Measurements from ENCODE around the gene ATP6V1A. TPM values are rescaled to one million over a fixed set of nuclear protein-coding genes. Genes with fewer than 3 reads are reported as not detected.

ATP6V1A gene
- polyA plus RNA-seq (2013, experiment 1 of 2), result 20.3 TPM
- polyA plus RNA-seq (2013, experiment 2 of 2), result 20.3 TPM

DNA sequence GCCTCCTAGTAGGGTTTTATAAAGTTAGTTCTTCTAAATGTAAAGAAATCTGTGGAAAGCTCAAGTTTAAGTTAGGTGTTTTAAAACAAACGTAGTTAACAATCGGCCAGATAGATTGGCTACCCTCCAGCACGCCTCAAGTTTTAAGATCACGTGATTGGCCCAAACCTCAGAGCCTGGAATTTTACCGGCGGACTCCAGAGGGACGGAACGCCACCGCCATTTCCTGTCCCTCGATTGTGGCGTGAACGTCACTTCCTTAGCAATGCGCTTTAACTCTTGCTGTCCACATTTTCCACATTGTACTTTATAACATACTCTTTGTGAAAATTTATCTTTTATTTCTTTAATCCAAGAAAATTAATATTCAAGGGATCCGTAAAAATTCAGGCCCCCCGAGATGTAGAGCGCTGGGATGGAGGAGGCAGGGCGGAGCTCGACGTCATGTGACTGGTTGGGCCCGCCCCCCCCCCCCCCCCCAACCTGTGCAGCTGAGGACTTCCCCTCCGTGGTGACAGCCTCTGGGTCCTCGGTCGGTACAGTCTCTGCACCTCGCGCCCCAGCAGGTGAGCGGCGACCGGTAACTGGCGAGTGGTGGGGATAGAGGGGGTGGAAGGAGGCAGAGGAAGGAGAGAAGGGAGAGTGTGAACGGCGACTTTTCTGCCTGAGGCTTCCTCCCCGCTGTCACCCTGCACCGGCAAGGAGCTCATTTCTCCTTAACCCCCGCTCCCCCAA is at the start of gene ATP6V1A:
TSS of gene ATP6V1A (plus strand) at position 488 of the 735 bp plus-strand sequence. CDS start 31,719 bp downstream, outside the sequence.
- DNase-seq, result peak; percentile 98
- Histone ChIP-seq H3K56ac (ENCODE audit: low read length) (peak within 1 kb of the TSS; percentile 97), H3K79me2 (ENCODE audit: control insufficient read depth, insufficient read depth, low read length) (peaks cover 42% of the 10 kb centered on the region), H2BK15ac (replicated peaks; ENCODE audit: low read depth) (no peak within 1 kb of the TSS), H2AK5ac (ENCODE audit: low read length) (no peak within 1 kb of the TSS), H3K27ac (ENCODE audit: low read depth, low read length) (peak within 1 kb of the TSS; percentile 86), H3K4me2 (ENCODE audit: low read length) (peak within 1 kb of the TSS; percentile 87), H2BK120ac (ENCODE audit: low read depth, low read length) (no peak within 1 kb of the TSS), H3K18ac (ENCODE audit: low read length) (peak within 1 kb of the TSS; percentile 99), H3K4ac (ENCODE audit: low read depth, low read length) (peak within 1 kb of the TSS; percentile 90), H3K27me3 (ENCODE audit: insufficient read depth, low read length, poor library complexity) (no peaks in the 10 kb centered on the region), H3K36me3 (ENCODE audit: control insufficient read depth, insufficient read depth, low read length) (no peaks in the 10 kb centered on the region), H3K4me3 (ENCODE audit: low read length) (peak within 1 kb of the TSS; percentile 73), H4K8ac (ENCODE audit: low read depth, low read length) (peak within 1 kb of the TSS; percentile 100), H3K4me1 (ENCODE audit: control insufficient read depth, low read depth, low read length) (peaks cover 2% of the 10 kb centered on the region), H3K23ac (ENCODE audit: low read length) (no peak within 1 kb of the TSS), H3K79me1 (ENCODE audit: low read length) (peaks cover 6% of the 10 kb centered on the region), H4K5ac (ENCODE audit: low read length) (peak within 1 kb of the TSS; percentile 44), H2BK5ac (ENCODE audit: low read length) (peak within 1 kb of the TSS; percentile 79), H3K9ac (ENCODE audit: low read length) (peak within 1 kb of the TSS; percentile 97)
- no CpG with 5 or more reads among the region's 34 CpGs for WGBS (ENCODE audit: extremely low coverage, insufficient coverage, low lambda C conversion rate)

- H3K27ac ChIP-seq (ENCODE audit: low read depth, low read length), result no peak overlapping the region
These were observed 49.2 kb upstream of the ATP6V1A start for GRCh38 chr3:113697500-113698090.

GRCh38 chr3:113698213-113698742 is 48.6 kb upstream of the ATP6V1A start:
- no peak overlapping the region for H2BK5ac ChIP-seq (ENCODE audit: low read length)
- no peak overlapping the region for H3K56ac ChIP-seq (ENCODE audit: low read length)
- no peak overlapping the region for H3K23ac ChIP-seq (ENCODE audit: low read length)
- no peaks in the 10 kb centered on the region for H3K79me2 ChIP-seq (ENCODE audit: control insufficient read depth, insufficient read depth, low read length)
- peaks cover 5% of the 10 kb centered on the region for H3K79me1 ChIP-seq (ENCODE audit: low read length)
- no peak overlapping the region for H3K18ac ChIP-seq (ENCODE audit: low read length)
- H3K4ac ChIP-seq (ENCODE audit: low read depth, low read length), result no peak overlapping the region
- H2AK5ac ChIP-seq (ENCODE audit: low read length), result no peak overlapping the region
- no peak overlapping the region for H4K8ac ChIP-seq (ENCODE audit: low read depth, low read length)
- no peak overlapping the region for H2BK15ac ChIP-seq (replicated peaks; ENCODE audit: low read depth)
- no CpG with 5 or more reads among the region's 6 CpGs for WGBS (ENCODE audit: extremely low coverage, insufficient coverage, low lambda C conversion rate)
- H3K36me3 ChIP-seq (ENCODE audit: control insufficient read depth, insufficient read depth, low read length), result no peaks in the 10 kb centered on the region
- no peak overlapping the region for H2BK120ac ChIP-seq (ENCODE audit: low read depth, low read length)
- no peak overlapping the region for H3K9ac ChIP-seq (ENCODE audit: low read length)
- no peaks in the 10 kb centered on the region for H3K27me3 ChIP-seq (ENCODE audit: insufficient read depth, low read length, poor library complexity)
- no peak for DNase-seq
- peak overlapping the region; percentile 56 for H4K5ac ChIP-seq (ENCODE audit: low read length)
- H3K4me3 ChIP-seq (ENCODE audit: low read length), result no peak overlapping the region
- no peak overlapping the region for H3K27ac ChIP-seq (ENCODE audit: low read depth, low read length)
- no peak overlapping the region for H3K4me2 ChIP-seq (ENCODE audit: low read length)
- peaks cover 7% of the 10 kb centered on the region for H3K4me1 ChIP-seq (ENCODE audit: control insufficient read depth, low read depth, low read length)

More at GRCh38 chr3:113697500-113698090, 49.2 kb upstream of the ATP6V1A start:
- no peak for DNase-seq
- Histone ChIP-seq H2AK5ac (ENCODE audit: low read length) (no peak overlapping the region), H3K4me3 (ENCODE audit: low read length) (peak overlapping the region; percentile 95), H3K56ac (ENCODE audit: low read length) (peak overlapping the region; percentile 85), H3K4me2 (ENCODE audit: low read length) (peak overlapping the region; percentile 79), H3K27me3 (ENCODE audit: insufficient read depth, low read length, poor library complexity) (no peaks in the 10 kb centered on the region), H3K9ac (ENCODE audit: low read length) (peak overlapping the region; percentile 79), H2BK120ac (ENCODE audit: low read depth, low read length) (no peak overlapping the region), H3K18ac (ENCODE audit: low read length) (peak overlapping the region; percentile 3), H3K79me2 (ENCODE audit: control insufficient read depth, insufficient read depth, low read length) (no peaks in the 10 kb centered on the region), H3K79me1 (ENCODE audit: low read length) (peaks cover 5% of the 10 kb centered on the region), H2BK5ac (ENCODE audit: low read length) (no peak overlapping the region), H2BK15ac (replicated peaks; ENCODE audit: low read depth) (peak overlapping the region; percentile 48), H3K4me1 (ENCODE audit: control insufficient read depth, low read depth, low read length) (peaks cover 7% of the 10 kb centered on the region), H3K36me3 (ENCODE audit: control insufficient read depth, insufficient read depth, low read length) (no peaks in the 10 kb centered on the region), H4K8ac (ENCODE audit: low read depth, low read length) (no peak overlapping the region), H3K4ac (ENCODE audit: low read depth, low read length) (no peak overlapping the region), H4K5ac (ENCODE audit: low read length) (no peak overlapping the region), H3K23ac (ENCODE audit: low read length) (no peak overlapping the region)
- WGBS (ENCODE audit: extremely low coverage, insufficient coverage, low lambda C conversion rate), result no CpG with 5 or more reads among the region's 10 CpGs

GRCh38 chr3:113698956-113699355 is 47.9 kb upstream of the ATP6V1A start:
- H2BK5ac ChIP-seq (ENCODE audit: low read length), result no peak overlapping the region
- no peak overlapping the region for H3K27ac ChIP-seq (ENCODE audit: low read depth, low read length)
- no CpG with 5 or more reads among the region's 24 CpGs for WGBS (ENCODE audit: extremely low coverage, insufficient coverage, low lambda C conversion rate)
- no peak overlapping the region for H2BK15ac ChIP-seq (replicated peaks; ENCODE audit: low read depth)
- H3K4me3 ChIP-seq (ENCODE audit: low read length), result no peak overlapping the region
- peak overlapping the region; percentile 45 for H3K23ac ChIP-seq (ENCODE audit: low read length)
- H4K8ac ChIP-seq (ENCODE audit: low read depth, low read length), result no peak overlapping the region
- H3K36me3 ChIP-seq (ENCODE audit: control insufficient read depth, insufficient read depth, low read length), result no peaks in the 10 kb centered on the region
- H3K56ac ChIP-seq (ENCODE audit: low read length), result peak overlapping the region; percentile 81
- no peak overlapping the region for H2BK120ac ChIP-seq (ENCODE audit: low read depth, low read length)
- H3K18ac ChIP-seq (ENCODE audit: low read length), result no peak overlapping the region
- no peaks in the 10 kb centered on the region for H3K27me3 ChIP-seq (ENCODE audit: insufficient read depth, low read length, poor library complexity)
- H3K4ac ChIP-seq (ENCODE audit: low read depth, low read length), result no peak overlapping the region
- no peaks in the 10 kb centered on the region for H3K79me2 ChIP-seq (ENCODE audit: control insufficient read depth, insufficient read depth, low read length)
- H4K5ac ChIP-seq (ENCODE audit: low read length), result no peak overlapping the region
- peak; percentile 43 for DNase-seq
- H3K4me2 ChIP-seq (ENCODE audit: low read length), result peak overlapping the region; percentile 35
- H3K79me1 ChIP-seq (ENCODE audit: low read length), result peaks cover 5% of the 10 kb centered on the region
- H2AK5ac ChIP-seq (ENCODE audit: low read length), result no peak overlapping the region
- peaks cover 7% of the 10 kb centered on the region for H3K4me1 ChIP-seq (ENCODE audit: control insufficient read depth, low read depth, low read length)
- peak overlapping the region; percentile 57 for H3K9ac ChIP-seq (ENCODE audit: low read length)

DNA sequence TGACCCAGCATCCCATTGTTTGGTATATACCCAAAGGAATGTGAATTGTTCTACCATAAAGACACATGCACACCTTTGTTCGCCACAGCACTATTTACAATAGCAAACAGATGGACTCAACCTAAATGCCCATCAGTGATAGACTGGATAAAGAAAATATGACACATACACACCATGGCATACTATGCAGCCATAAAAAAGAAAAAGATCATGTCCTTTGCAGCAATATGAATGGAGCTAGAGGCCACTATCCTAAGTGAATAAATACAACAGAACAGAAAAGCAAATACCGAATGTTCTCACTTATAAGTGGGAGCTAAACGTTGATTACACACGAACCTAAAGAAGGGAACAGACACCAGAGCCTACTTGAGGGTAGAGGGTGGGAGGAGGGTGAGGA is 39.0 kb upstream of the ATP6V1A start:
- H4K8ac ChIP-seq (ENCODE audit: low read depth, low read length), result no peak overlapping the region
- H3K4me2 ChIP-seq (ENCODE audit: low read length), result no peak overlapping the region
- DNase-seq, result no peak
- no peak overlapping the region for H3K18ac ChIP-seq (ENCODE audit: low read length)
- no peak overlapping the region for H3K23ac ChIP-seq (ENCODE audit: low read length)
- no peak overlapping the region for H3K56ac ChIP-seq (ENCODE audit: low read length)
- H2AK5ac ChIP-seq (ENCODE audit: low read length), result no peak overlapping the region
- H2BK120ac ChIP-seq (ENCODE audit: low read depth, low read length), result no peak overlapping the region
- no peak overlapping the region for H2BK15ac ChIP-seq (replicated peaks; ENCODE audit: low read depth)
- H3K4ac ChIP-seq (ENCODE audit: low read depth, low read length), result no peak overlapping the region
- H3K79me1 ChIP-seq (ENCODE audit: low read length), result no peaks in the 10 kb centered on the region
- no peaks in the 10 kb centered on the region for H3K27me3 ChIP-seq (ENCODE audit: insufficient read depth, low read length, poor library complexity)
- no peaks in the 10 kb centered on the region for H3K4me1 ChIP-seq (ENCODE audit: control insufficient read depth, low read depth, low read length)
- no peak overlapping the region for H3K9ac ChIP-seq (ENCODE audit: low read length)
- no peaks in the 10 kb centered on the region for H3K36me3 ChIP-seq (ENCODE audit: control insufficient read depth, insufficient read depth, low read length)
- H3K27ac ChIP-seq (ENCODE audit: low read depth, low read length), result no peak overlapping the region
- no CpG with 5 or more reads among the region's 4 CpGs for WGBS (ENCODE audit: extremely low coverage, insufficient coverage, low lambda C conversion rate)
- H4K5ac ChIP-seq (ENCODE audit: low read length), result no peak overlapping the region
- H2BK5ac ChIP-seq (ENCODE audit: low read length), result no peak overlapping the region
- H3K4me3 ChIP-seq (ENCODE audit: low read length), result no peak overlapping the region
- no peaks in the 10 kb centered on the region for H3K79me2 ChIP-seq (ENCODE audit: control insufficient read depth, insufficient read depth, low read length)

Measured in mesendoderm (in vitro differentiated cells).